Activated naive CD8-positive, alpha-beta T cell treated with anti-CD3 and anti-CD28 coated beads, Interleukin-2, amount 50 U/mL, for 24 hours (primary cell): ENCODE measurements around the gene MEGF9.
A peak's percentile ranks its signal among the peaks of the same experiment; 100 is the strongest.

ENCODE experiments used
- ATAC-seq: fragments of 150-1000 bp; cut with Tn5 transposase; one replicate; pipeline ENCODE4 v1.10.0; 2021
- DNase-seq: peaks from one replicate; pipeline ENCODE4 v3.0.0; 2021
- H3K27ac Mint-ChIP-seq: one replicate; pipeline ENCODE4 v1.8.0; 2021; ENCODE audit warnings: mild to moderate bottlenecking, mixed read lengths
- H3K27me3 Mint-ChIP-seq: one replicate; pipeline ENCODE4 v1.8.0; 2021; ENCODE audit warnings: mixed read lengths
- H3K36me3 Mint-ChIP-seq: one replicate; pipeline ENCODE4 v1.8.0; 2021; ENCODE audit warnings: low read depth, mixed read lengths
- H3K4me1 Mint-ChIP-seq: one replicate; pipeline ENCODE4 v1.8.0; 2021; ENCODE audit warnings: mixed read lengths
- H3K4me3 Mint-ChIP-seq: one replicate; pipeline ENCODE4 v1.8.0; 2021; ENCODE audit warnings: mild to moderate bottlenecking, moderate library complexity, mixed read lengths
- H3K9me3 Mint-ChIP-seq: one replicate; pipeline ENCODE4 v1.8.0; 2021; ENCODE audit warnings: mixed read lengths

Gene MEGF9

DNA sequence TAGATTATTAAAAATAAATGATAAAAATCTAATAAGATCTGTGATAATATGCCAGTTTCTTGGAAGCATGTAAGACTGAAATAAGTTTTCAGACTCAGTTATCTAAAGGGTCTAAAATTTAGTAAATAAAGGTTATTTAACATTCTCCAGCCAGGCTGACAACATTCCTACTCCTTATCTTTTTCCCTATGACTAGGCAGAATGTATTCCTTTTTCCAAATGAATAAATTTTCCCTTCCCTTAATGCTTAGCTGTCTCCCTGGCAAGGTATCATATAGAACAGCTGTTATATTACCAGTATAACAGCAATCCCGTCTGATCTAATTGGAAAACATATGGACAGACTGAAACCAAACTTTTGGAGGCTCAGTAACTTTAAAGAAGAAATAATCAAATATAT is 13.0 kb downstream of the MEGF9 start:
- ATAC-seq, result no peak
- no peaks in the 10 kb centered on the region for H3K27me3 Mint-ChIP-seq
- DNase-seq, result no peak
- peaks cover 13% of the 10 kb centered on the region for H3K4me1 Mint-ChIP-seq
- H3K36me3 Mint-ChIP-seq, result peaks cover 2% of the 10 kb centered on the region
- no peak overlapping the region for H3K4me3 Mint-ChIP-seq
- H3K9me3 Mint-ChIP-seq, result no peaks in the 10 kb centered on the region
- no peak overlapping the region for H3K27ac Mint-ChIP-seq

DNA sequence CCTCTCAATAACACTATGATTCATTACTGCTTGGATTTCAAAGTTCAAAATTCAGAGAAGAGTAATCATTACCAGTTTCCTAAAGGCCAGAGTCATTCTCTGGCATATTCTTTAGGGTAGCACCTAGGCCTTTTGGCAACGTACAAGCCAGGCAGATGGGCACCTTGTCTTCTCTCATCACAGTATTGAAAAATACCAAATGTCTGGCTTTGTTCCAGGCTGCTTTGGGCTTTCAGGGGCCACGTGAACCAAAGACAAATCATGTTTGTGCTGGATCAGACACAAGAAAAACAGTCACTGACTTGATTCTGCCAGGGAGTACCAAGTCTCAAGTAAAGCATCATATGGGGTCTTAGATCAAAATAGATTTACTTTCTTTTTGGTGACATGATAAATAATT is 15.5 kb downstream of the MEGF9 start:
- Mint-ChIP-seq H3K4me1 (peaks cover 33% of the 10 kb centered on the region), H3K27ac (no peak overlapping the region), H3K36me3 (no peaks in the 10 kb centered on the region), H3K9me3 (no peaks in the 10 kb centered on the region), H3K4me3 (no peak overlapping the region), H3K27me3 (no peaks in the 10 kb centered on the region)
- ATAC-seq (no peak), DNase-seq (no peak)

DNA sequence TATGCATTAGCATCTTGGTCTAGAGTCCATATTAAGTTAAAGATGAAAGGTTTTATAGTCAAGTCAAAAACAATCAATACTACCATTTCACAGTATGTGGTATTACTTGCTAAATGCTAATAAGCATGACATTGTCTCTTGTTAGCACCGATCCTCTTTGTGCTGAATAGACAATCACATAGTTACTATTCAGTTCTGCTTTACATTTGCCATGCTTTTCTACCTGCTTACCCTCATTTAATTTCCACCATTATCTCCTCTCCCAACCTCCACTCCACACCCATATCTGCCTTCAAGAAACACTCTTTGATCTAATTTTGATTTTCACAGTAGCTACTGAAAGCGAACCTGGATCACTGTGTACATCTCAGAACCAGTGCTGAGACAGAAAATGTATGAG is 16.8 kb downstream of the MEGF9 start:
- Mint-ChIP-seq H3K4me1 (peaks cover 46% of the 10 kb centered on the region), H3K4me3 (no peak overlapping the region), H3K9me3 (no peaks in the 10 kb centered on the region), H3K27me3 (no peaks in the 10 kb centered on the region), H3K36me3 (peaks cover under 1% of the 10 kb centered on the region), H3K27ac (no peak overlapping the region)
- no peak for ATAC-seq
- DNase-seq, result no peak

DNA sequence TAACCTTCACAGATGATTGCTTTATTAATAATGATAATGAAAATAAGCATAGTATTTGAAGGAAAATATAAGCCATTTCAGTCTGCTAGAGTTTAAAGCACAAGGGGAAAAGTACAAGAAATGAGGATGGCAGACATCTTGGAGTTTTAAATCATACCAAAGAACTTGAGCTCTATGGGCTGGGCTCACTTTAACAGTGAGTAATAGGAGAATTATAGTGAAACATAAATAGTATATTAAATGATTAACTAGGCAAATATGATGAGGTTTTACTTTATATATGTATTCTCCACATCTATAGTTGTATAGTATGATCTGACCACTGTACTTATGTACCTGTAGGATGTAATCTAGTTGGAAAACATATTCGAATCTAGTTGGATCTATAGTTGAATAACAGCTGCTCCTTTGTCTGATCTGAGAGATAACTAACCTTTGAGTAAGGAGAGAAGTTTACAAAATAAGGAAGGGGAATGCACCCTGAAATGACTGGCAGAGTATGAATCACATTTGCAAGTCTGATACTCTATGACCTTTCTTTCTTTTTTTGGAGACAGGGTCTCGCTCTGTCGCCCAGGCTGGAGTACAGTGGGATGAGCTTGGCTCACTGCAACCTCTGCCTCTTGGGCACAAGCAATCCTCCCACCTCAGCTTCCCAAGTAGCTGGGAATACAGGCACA is 17.6 kb downstream of the MEGF9 start:
- Mint-ChIP-seq H3K4me1 (peaks cover 50% of the 10 kb centered on the region), H3K4me3 (no peak overlapping the region), H3K36me3 (peaks cover 1% of the 10 kb centered on the region), H3K9me3 (no peaks in the 10 kb centered on the region), H3K27me3 (no peaks in the 10 kb centered on the region), H3K27ac (no peak overlapping the region)
- ATAC-seq (peak; percentile 16), DNase-seq (no peak)

DNA sequence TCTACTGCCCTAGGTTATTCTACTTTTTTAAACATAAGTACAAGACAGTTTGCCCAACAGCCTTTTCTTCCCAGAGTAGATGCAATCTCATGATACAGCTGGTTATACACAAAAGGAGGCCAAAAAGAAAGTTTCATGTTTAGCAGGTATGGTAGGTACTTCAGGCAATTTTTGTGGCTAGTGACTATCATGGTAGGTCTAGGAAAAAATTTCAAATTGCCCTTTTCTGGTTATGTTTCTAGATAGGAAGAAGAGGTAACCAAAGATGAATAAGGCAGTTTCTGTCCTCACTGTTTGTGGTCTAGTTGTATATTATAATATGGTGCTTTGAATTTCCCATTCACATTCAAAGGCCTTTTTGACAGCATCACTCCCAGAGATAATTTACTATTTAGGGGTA is 19.7 kb downstream of the MEGF9 start:
- DNase-seq (no peak), ATAC-seq (peak; percentile 92)
- Mint-ChIP-seq H3K4me1 (peaks cover 50% of the 10 kb centered on the region), H3K36me3 (peaks cover 1% of the 10 kb centered on the region), H3K4me3 (no peak overlapping the region), H3K27ac (peak overlapping the region; percentile 62), H3K27me3 (no peaks in the 10 kb centered on the region), H3K9me3 (no peaks in the 10 kb centered on the region)

DNA sequence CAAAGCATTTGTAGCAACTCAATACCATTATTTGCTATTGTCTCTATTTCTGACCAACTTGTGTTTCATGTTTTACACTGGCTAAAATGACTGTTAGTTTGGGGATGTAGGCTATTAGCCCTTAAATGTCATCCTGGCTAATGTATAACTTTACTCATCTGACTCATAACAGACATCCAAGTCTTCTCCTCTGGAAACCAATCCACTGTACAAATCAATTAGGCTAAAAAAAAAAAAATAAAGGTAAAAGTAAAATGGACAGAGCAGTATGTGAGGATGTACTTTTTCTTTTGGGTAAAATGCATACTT is 20.6 kb downstream of the MEGF9 start:
- H3K9me3 Mint-ChIP-seq, result no peaks in the 10 kb centered on the region
- H3K4me3 Mint-ChIP-seq, result no peak overlapping the region
- peaks cover 50% of the 10 kb centered on the region for H3K4me1 Mint-ChIP-seq
- H3K27ac Mint-ChIP-seq, result no peak overlapping the region
- ATAC-seq (no peak), DNase-seq (no peak)
- no peaks in the 10 kb centered on the region for H3K27me3 Mint-ChIP-seq
- H3K36me3 Mint-ChIP-seq, result peaks cover 1% of the 10 kb centered on the region

DNA sequence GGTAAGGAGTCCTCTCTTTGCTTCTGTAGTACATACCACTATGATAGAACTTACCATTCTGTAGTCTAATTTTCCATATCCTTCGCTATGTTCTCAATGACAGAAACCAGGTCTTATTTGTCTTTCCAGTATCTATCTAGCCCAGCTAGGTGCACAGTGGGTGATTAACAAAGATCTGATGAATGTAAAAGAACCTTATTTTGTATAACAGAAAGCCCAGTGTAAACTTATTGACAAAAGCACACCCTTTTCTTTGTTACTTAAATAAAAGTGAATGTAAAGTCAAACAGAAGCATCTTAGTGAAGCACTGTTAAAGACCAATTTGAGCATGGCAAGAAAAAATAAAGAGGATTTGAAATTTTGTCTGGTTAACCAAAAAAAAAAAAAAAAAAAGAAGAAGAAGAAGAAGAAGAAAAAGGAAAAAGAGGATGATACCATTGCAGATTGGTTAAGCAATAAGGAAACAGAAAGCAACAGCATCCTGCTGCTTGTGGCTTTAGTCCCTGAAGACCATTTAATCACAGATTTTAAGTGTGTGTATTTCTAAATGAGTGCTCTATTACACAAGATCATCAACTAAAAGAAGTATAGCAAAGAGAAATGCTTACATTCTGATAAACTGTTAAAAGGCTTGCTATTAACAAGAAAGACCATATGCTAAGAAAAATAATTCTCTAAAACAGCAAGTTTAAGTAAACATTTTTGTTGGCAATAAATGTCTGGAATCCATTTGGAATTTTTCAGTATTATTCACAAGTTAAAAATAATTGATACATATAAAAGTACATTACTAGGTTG is 21.2 kb downstream of the MEGF9 start:
- Mint-ChIP-seq H3K27ac (peak overlapping the region; percentile 2), H3K4me1 (peaks cover 50% of the 10 kb centered on the region), H3K4me3 (no peak overlapping the region), H3K9me3 (no peaks in the 10 kb centered on the region), H3K36me3 (peaks cover 1% of the 10 kb centered on the region), H3K27me3 (no peaks in the 10 kb centered on the region)
- DNase-seq (no peak), ATAC-seq (peak; percentile 35)

DNA sequence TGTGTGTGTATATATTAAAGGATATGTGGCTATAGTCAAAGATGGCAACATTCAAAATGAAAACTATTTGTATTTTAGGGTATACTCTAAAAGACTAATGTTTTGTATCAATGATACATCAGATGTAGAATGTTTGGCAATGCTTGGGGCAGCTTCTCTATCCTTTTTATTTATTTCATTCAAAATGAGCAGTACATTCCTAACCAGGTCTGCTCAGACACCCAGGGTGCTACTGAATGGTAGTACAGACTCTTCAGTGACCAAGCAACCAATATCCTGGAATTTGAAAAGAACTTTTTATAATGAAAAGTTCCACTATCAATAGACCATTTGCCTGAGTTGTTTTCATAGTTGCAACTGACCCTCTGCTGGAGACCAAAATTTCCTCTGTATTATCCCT is 23.9 kb downstream of the MEGF9 start:
- peaks cover 3% of the 10 kb centered on the region for H3K36me3 Mint-ChIP-seq
- H3K4me3 Mint-ChIP-seq, result no peak overlapping the region
- H3K4me1 Mint-ChIP-seq, result peaks cover 32% of the 10 kb centered on the region
- no peaks in the 10 kb centered on the region for H3K27me3 Mint-ChIP-seq
- DNase-seq, result no peak
- no peak overlapping the region for H3K27ac Mint-ChIP-seq
- ATAC-seq, result no peak
- no peaks in the 10 kb centered on the region for H3K9me3 Mint-ChIP-seq

DNA sequence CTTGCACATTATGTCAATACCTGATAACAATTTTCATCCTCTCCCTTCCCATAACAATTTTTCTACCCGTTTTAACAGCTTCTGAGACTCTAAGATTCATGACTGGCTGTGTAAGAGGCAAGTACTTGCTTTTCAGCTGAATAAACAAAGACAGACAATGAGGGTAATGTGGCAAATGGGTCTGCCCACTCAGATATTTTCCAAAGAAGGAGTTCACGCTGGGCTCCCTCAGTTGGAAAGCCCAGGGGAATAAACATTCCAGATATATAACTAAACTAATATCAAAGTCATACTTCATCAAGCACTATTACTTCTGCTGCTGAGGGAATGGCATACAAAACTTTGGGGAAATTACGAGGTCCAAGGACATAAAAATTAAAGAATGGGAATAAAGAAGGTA is 24.4 kb downstream of the MEGF9 start:
- ATAC-seq (no peak), DNase-seq (no peak)
- Mint-ChIP-seq H3K36me3 (peaks cover 3% of the 10 kb centered on the region), H3K27me3 (no peaks in the 10 kb centered on the region), H3K27ac (no peak overlapping the region), H3K4me3 (no peak overlapping the region), H3K4me1 (peaks cover 28% of the 10 kb centered on the region), H3K9me3 (no peaks in the 10 kb centered on the region)

DNA sequence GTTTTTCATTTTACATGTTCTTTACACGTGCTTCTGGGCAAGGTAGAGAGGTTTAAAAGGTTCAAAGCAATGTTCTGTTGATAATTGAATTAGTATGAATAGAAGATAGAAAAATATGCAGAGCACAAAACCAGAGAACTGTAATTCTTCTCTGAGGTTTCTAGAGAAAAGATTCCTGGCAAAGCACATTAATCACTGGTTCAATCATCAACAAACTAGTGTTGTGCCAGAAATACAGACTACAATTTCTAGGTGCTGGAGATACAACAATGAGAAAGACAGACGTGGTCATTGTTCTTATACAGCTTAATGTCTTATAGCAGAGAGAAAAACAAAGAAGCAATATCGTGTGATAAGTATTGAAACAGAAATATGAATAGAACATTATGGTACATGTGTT is 25.5 kb downstream of the MEGF9 start:
- no peaks in the 10 kb centered on the region for H3K9me3 Mint-ChIP-seq
- peaks cover 3% of the 10 kb centered on the region for H3K36me3 Mint-ChIP-seq
- H3K27me3 Mint-ChIP-seq, result no peaks in the 10 kb centered on the region
- DNase-seq, result no peak
- peaks cover 20% of the 10 kb centered on the region for H3K4me1 Mint-ChIP-seq
- H3K27ac Mint-ChIP-seq, result no peak overlapping the region
- no peak overlapping the region for H3K4me3 Mint-ChIP-seq
- ATAC-seq, result no peak

DNA sequence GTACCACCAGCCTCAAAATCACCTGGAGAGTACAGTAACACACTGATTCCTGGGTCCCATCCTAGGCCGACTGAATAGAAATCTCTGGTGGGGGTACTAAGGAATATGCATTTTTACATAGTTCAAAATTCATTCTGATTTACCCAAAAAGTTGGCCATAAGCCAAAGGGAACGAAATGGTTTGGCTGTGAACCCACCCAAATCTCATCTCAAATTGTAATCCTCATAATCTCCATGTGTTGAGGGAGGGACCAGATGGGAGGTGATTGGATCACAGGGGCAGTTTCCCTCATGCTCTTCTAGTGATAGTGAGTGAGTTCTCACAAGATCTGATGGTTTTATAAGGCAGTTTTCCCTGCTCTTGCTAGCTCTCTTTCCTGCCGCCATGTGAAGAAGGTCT is 31.1 kb downstream of the MEGF9 start:
- no peak for ATAC-seq
- DNase-seq, result no peak
- Mint-ChIP-seq H3K4me1 (peaks cover 3% of the 10 kb centered on the region), H3K27ac (no peak overlapping the region), H3K36me3 (peaks cover 2% of the 10 kb centered on the region), H3K27me3 (no peaks in the 10 kb centered on the region), H3K4me3 (no peak overlapping the region), H3K9me3 (no peaks in the 10 kb centered on the region)

DNA sequence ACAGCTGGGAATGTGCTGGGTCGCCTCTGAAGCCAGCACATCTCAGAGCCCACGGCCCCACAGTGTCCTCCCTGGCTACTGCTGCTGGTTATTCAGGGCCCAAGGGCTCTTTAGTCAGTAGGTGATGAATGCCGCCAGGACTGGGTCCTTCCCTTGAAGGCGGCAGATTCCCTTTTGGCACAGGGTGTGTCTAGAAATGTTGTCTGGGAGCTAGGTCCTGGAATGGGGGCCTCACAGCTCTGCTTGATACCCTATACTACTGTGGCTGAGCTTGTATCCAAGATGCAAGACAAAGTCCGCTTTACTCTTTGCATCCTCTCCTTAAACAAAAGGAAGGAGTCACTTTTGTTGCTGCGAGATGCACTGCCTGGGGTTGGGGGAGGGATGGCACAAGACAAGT is 33.1 kb downstream of the MEGF9 start:
- no peak overlapping the region for H3K27ac Mint-ChIP-seq
- H3K4me3 Mint-ChIP-seq, result no peak overlapping the region
- peaks cover 2% of the 10 kb centered on the region for H3K36me3 Mint-ChIP-seq
- no peak for DNase-seq
- H3K9me3 Mint-ChIP-seq, result no peaks in the 10 kb centered on the region
- H3K27me3 Mint-ChIP-seq, result no peaks in the 10 kb centered on the region
- ATAC-seq, result no peak
- peaks cover 3% of the 10 kb centered on the region for H3K4me1 Mint-ChIP-seq

DNA sequence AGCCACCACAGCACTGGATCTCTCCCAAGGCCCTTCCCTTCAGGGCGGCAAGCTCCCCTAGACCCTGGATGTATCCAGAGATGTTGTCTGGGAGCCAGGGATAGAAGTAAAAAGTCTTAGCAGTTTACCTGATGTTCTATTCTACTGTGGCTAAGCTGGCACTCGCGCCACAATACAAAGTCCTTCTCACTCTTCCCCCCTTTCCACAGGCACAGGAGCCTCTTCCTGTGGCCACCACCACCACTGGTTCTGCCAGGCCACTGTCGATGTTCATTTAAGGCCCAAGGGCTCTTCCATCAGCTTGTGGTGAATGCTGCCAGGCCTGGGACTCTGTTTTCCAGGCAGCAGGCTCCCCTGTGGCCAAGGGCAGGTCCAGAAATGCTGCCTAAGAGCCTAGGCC is 33.7 kb downstream of the MEGF9 start:
- peaks cover 3% of the 10 kb centered on the region for H3K4me1 Mint-ChIP-seq
- no peaks in the 10 kb centered on the region for H3K9me3 Mint-ChIP-seq
- no peak for DNase-seq
- H3K27me3 Mint-ChIP-seq, result no peaks in the 10 kb centered on the region
- H3K4me3 Mint-ChIP-seq, result no peak overlapping the region
- ATAC-seq, result no peak
- no peaks in the 10 kb centered on the region for H3K36me3 Mint-ChIP-seq
- no peak overlapping the region for H3K27ac Mint-ChIP-seq

DNA sequence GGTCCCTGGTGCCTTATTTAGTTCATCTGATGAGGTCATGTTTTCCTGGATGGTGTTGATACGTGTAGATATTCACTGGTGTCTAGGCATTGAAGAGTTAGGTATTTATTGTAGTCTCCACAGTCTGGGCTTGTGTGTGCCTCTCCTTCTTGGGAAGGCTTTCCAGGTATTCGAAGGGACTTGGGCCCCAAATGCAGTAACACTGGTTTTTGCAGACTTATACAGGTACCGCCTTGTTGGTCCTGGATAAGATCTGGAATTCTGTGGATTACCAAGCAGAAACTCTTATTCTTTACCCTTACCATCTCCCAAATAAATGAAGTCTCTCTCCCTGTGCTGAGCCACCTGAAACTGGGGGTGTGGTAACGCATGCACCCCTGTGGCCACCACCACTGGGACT is 34.1 kb downstream of the MEGF9 start:
- Mint-ChIP-seq H3K27ac (no peak overlapping the region), H3K4me1 (peaks cover 3% of the 10 kb centered on the region), H3K27me3 (no peaks in the 10 kb centered on the region), H3K9me3 (no peaks in the 10 kb centered on the region), H3K4me3 (no peak overlapping the region), H3K36me3 (no peaks in the 10 kb centered on the region)
- ATAC-seq (no peak), DNase-seq (no peak)

DNA sequence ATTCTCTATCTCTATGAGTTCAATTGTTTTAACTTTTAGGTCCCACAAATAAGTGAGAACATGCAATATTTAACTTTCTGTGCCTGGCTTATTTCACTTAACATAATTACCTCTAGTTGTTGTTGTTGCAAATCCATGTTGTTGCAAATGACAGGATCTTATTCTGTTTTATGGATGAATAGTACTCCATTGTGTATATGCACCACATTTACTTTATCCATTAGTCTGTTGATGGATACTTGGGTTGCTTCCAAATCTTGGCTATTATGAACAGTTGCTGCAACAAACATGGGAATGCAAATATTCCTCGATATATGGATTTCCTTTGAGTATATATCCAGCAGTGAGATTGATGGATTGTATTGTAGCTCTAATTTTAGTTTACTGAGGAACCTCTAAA is 36.3 kb downstream of the MEGF9 start:
- H3K27me3 Mint-ChIP-seq, result no peaks in the 10 kb centered on the region
- no peak overlapping the region for H3K27ac Mint-ChIP-seq
- H3K4me1 Mint-ChIP-seq, result no peaks in the 10 kb centered on the region
- no peaks in the 10 kb centered on the region for H3K9me3 Mint-ChIP-seq
- no peak overlapping the region for H3K4me3 Mint-ChIP-seq
- no peak for ATAC-seq
- no peak for DNase-seq
- H3K36me3 Mint-ChIP-seq, result no peaks in the 10 kb centered on the region
